NCI-H82 (cell line): ENCODE measurements around the gene ARHGEF5.
"Not testable (repeated sequence)": the region's sequence is repeated elsewhere in the genome, so short reads cannot be mapped to it uniquely, and the experiment has no call there.

Source experiments
- DNase-seq: peaks from one replicate; lab custom pipeline; 2025; lab: John Stamatoyannopoulos, UW

The ARHGEF5 gene

GRCh38 chr7:144355176-144355822 is at the start of gene ARHGEF5:
ARHGEF5 (plus strand) TSS chr7:144355402; CDS start chr7:144362670, 7,268 bp downstream.
- not testable (repeated sequence) for DNase-seq

DNA sequence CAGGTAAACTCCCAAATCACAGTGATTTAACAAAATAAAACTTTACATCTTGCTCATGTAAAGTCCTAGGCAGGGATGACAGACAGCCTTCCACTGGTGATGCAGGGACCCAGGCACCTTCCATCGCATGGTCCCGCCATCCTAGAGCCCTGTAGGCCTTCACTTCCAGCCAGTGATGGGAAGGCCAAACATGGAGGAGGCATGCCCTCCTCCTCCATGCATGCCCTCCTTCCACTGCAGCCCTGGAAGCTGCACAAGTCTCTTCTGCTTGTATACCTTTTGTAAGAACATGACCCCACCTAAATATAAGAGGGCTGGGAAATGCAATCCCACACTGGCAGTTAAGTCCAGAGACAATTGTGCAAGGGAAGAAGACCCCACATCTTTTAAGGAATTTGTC is 45.5 kb upstream of the ARHGEF5 start:
- DNase-seq: not testable (repeated sequence)

- DNase-seq: not testable (repeated sequence)
These were observed 44.0 kb upstream of the ARHGEF5 start for GRCh38 chr7:144311218-144311617.

GRCh38 chr7:144311872-144312469 is 43.2 kb upstream of the ARHGEF5 start, which contains the start of gene OR2A1:
OR2A1 (plus strand) TSS chr7:144312419; CDS start chr7:144318125, 5,706 bp downstream.
- not testable (repeated sequence) for DNase-seq

- DNase-seq: not testable (repeated sequence)
These were observed 37.7 kb upstream of the ARHGEF5 start for GRCh38 chr7:144317537-144317936.

- not testable (repeated sequence) for DNase-seq
These were observed 35.7 kb upstream of the ARHGEF5 start for GRCh38 chr7:144319547-144319946.

DNA sequence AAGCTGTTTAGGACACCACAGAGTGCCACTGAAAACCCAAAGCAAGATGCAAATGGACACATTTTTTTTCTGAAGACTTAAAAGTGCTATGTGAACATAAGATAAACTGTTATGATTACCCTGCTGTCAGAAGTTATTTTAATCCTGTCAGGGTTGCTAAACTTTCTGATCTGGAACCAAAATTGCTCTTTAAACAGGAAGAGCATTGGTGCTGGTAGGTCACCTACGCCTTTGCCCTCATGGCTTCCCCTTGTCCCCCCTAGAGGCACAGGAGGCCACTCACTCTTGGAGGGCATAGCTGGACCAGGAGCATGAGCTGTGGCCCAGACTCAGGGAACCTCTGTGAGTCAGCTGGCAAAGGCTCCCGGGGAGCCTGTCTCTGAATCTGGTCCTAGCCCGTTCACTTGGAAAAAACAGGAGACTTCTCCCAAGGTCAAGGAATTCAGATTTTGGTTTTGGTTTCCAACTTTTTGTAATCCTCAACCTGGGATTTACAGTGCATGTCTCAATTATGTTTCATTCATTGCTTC is 33.5 kb upstream of the ARHGEF5 start:
- not testable (repeated sequence) for DNase-seq

GRCh38 chr7:144323359-144323758 is 31.8 kb upstream of the ARHGEF5 start:
- not testable (repeated sequence) for DNase-seq

DNA sequence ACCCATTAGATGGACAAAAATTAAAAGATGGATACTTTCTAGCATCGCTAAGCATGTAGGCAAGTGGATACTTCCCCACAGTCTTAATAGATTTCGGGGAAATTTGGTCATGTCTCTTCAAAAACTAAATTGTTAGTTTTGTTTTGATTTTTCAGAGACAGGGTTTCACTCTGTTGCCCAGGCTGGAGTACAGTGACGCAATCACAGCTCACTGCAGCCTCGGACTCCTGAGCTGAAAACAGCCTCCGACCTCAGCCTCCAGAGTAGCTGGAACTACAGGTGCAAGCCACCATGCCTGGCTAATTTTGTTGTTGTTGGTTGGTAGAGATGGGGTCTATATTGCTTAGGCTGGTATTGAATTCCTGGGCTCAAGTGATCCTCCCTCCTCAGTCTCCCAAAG is 29.3 kb upstream of the ARHGEF5 start:
- not testable (repeated sequence) for DNase-seq

GRCh38 chr7:144330044-144330443 is 25.2 kb upstream of the ARHGEF5 start:
- not testable (repeated sequence) for DNase-seq

GRCh38 chr7:144331221-144331995 is 23.8 kb upstream of the ARHGEF5 start:
- DNase-seq: not testable (repeated sequence)

DNA sequence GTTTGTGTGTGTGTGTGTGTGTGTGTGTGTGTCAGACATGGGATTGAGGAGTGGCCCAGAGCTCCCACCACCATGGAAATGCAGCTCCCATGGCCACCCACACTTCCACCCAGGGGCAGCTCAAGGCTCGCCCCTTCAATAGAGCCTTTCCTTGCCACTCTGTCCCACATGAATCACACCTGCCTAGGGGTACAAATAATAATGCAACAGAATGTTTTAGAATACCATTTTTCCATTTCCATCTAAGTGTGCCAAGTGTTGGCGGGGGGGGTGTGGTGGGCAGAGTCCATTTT is 23.3 kb upstream of the ARHGEF5 start:
- not testable (repeated sequence) for DNase-seq

- not testable (repeated sequence) for DNase-seq
These were observed 6.6 kb upstream of the ARHGEF5 start for GRCh38 chr7:144348625-144349024.

DNA sequence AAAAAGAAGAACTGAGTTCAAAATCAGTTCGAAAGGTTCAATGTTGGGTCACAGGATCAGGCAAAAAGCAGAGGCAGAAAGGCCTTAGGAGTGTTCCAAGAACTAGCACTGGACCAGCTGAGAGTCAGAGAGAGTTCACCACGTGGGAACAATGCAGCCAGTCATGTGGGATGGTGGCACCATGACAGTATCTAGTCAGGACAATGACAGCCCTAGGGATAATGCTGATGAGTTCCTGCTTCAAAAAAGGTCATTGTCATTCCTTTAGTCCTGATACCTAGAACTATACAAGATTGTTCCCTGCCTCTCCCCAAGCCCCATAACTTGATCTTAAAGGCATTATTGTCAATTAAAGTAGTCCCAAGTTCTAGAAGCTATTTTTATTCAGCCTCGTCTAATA is 3.5 kb upstream of the ARHGEF5 start:
- DNase-seq: not testable (repeated sequence)

- not testable (repeated sequence) for DNase-seq
These were observed 983 bp downstream of the ARHGEF5 start for GRCh38 chr7:144356185-144356584.

GRCh38 chr7:144356860-144357259 is 1.7 kb downstream of the ARHGEF5 start:
- DNase-seq: not testable (repeated sequence)

GRCh38 chr7:144362061-144362460 is 6.9 kb downstream of the ARHGEF5 start:
- DNase-seq: not testable (repeated sequence)

GRCh38 chr7:144365523-144365922 is 10.3 kb downstream of the ARHGEF5 start:
- DNase-seq: not testable (repeated sequence)

DNA sequence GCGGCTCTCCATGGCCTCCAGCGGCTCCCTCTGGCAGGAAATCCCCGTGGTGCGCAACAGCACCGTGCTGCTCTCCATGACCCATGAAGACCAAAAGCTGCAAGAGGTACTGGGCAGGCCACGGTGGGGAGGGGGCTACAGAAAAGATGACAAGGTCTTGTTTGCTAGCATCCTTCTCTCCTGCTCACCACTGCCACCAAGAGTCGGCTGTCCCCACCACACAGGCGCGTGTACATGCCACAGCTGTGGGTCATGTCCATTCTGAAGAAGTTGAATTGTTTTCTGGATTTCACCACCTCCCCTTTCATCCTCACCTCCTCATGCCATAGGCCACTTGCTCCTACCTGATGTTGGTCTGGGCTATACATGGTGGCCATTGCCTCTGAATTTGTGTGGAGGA is 12.0 kb downstream of the ARHGEF5 start:
- not testable (repeated sequence) for DNase-seq

DNA sequence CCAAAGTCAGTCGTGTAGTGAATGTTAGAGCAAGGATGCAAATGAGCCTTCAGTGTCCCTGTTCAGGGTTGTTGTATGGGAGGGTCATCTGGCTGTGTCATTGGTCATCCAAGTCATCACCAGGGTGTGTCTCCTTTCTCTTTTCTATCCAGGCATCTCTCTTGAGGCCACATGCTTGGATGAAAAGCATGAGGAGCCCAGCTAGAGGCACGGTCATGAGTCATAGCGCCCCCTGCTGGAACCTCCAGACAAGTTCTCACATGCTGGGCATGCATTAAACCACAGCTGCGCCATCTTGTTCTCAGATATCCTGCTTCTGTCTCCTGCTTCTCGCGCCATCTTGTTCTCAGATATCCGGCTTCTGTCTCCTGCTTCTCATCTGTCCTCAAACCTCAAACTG is 14.0 kb downstream of the ARHGEF5 start:
- DNase-seq: not testable (repeated sequence)

DNA sequence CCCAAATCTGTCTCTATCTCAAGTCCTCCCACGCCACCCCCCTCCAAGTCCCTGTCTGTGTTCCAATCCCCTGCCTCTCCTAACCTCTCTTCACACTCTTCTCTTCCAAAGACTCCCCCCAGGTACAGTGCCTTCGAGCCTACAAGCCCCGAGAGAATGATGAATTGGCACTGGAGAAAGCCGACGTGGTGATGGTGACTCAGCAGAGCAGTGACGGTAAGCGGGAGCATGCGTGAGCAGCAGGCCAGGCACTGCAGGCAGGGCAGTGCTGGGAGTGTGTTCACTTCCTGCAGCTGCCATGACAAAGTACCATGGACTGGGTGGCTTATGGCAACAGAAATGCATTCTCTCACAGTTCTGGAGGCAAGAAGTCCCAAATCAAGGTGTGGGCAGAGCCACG is 23.4 kb downstream of the ARHGEF5 start:
- DNase-seq: no peak

DNA sequence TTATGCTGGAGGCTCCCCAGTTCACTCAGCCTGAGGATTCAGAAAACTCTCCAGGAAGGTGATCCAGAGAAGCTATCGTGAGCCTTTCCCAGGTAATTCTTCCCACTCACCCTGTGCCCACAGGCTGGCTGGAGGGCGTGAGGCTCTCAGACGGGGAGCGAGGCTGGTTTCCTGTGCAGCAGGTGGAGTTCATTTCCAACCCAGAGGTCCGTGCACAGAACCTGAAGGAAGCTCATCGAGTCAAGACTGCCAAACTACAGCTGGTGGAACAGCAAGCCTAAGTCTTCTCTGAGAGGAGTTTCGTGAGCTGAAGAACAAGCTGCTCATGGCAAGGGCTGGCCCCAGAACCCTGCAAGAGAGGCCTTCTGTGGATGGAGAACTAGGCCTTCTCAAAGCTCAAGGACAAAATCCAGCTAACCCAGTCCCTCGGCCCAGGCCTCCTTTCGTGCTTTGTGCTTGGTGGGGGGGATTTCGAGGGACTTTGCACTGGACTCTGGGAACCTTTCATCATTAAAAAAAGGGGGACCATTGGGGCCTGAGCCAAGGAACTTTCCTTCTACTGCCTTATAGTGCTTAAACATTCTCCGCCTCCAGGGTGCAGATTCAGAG is 24.7 kb downstream of the ARHGEF5 start:
- no peak for DNase-seq
